ENCODE data around the gene SPDYE3.
"Not testable (repeated sequence)": the region's sequence is repeated elsewhere in the genome, so short reads cannot be mapped to it uniquely, and the experiment has no call there.

SPDYE3 gene

DNA sequence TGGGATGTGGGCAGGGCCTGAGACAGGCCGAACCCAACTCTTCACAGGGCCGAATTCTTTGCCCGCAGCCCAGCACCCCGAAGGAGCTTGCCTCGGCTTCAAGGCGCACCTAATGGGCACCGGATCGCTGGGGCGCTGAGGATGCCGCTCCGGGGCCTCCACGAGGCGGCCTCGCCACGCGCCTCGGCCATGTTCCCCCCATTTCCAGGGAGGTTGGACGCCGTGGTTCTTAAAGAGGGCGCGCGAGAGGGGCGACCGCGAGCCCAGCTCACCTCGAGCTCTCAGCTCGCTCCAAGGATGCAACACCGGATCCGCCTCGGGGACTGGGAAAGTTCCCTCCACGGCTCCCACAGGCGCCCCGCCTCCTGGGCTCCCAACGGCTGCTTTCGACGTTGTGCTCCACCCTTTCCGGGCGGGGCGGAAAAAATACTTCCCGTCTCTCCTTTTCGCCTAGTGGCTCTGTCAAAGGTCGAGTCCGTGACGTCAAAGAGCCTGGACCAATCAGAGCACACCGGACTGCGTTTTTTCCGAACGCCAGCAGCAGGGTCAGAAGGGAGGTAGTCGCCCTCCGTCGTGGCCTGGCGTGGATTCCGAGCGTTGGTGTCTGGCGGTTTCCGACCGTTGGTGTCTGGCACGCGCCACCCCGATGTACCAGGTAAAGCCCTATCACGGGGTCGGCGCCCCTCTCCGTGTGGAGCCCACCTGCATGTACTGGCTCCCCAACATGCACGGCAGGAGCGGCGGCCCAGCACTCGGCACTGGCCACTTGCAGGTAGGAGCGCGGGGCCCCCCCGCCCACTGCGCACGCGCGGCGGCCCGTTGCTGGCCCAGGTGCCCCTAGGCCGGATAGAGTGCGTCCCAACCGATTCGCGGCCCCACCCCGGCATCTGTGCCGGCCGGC, 28.3 kb downstream of the SPDYE3 start:
- not testable (repeated sequence) for H3K27me3 ChIP-seq (replicated peaks; ENCODE audit: control insufficient read depth, insufficient read depth, low read length, poor library complexity, severe bottlenecking); H3K4me1 ChIP-seq (ENCODE audit: control insufficient read depth, insufficient read depth, low read length, poor library complexity, severe bottlenecking); H3K9me3 ChIP-seq (ENCODE audit: control insufficient read depth, low read length); H3K36me3 ChIP-seq (ENCODE audit: control insufficient read depth, insufficient read depth, low read length)
- Histone ChIP-seq H3K4me3 (ENCODE audit: insufficient read depth, low read depth, low read length, poor library complexity, severe bottlenecking) (peak overlapping the region; percentile 82), H3K27ac (ENCODE audit: insufficient read depth, low read length, poor library complexity, severe bottlenecking) (peak overlapping the region; percentile 87)
- DNase-seq: peak; percentile 82 to 90 (median 89)

GRCh38 chr7:100338083-100338696, 30.7 kb downstream of the SPDYE3 start:
- not testable (repeated sequence) for H3K9me3 ChIP-seq (ENCODE audit: control insufficient read depth, low read length); H3K4me3 ChIP-seq (ENCODE audit: insufficient read depth, low read depth, low read length, poor library complexity, severe bottlenecking); H3K27ac ChIP-seq (ENCODE audit: insufficient read depth, low read length, poor library complexity, severe bottlenecking)

DNA sequence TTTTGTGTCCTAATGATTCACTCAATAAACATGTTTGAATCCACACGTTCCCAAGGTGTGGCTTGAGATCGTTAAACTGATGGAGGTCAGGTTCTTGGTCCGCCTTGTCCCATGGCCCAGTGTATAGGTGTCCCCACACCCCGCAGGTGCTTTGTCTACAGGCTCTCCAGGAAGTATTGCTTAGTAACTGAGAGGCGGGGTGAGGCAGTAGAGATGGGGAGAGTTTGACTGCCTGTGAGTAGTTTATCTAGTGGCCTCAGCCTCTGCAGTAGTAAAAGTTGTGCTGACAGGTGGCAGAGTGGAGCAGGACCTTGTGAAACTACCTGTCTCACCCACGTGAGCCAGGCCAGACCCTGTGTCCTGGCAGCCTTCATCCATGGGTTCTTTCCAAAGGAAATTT, 33.8 kb downstream of the SPDYE3 start:
- not testable (repeated sequence) for DNase-seq; H3K4me3 ChIP-seq (ENCODE audit: insufficient read depth, low read depth, low read length, poor library complexity, severe bottlenecking); H3K36me3 ChIP-seq (ENCODE audit: control insufficient read depth, insufficient read depth, low read length); H3K27me3 ChIP-seq (replicated peaks; ENCODE audit: control insufficient read depth, insufficient read depth, low read length, poor library complexity, severe bottlenecking); H3K9me3 ChIP-seq (ENCODE audit: control insufficient read depth, low read length); H3K4me1 ChIP-seq (ENCODE audit: control insufficient read depth, insufficient read depth, low read length, poor library complexity, severe bottlenecking); H3K27ac ChIP-seq (ENCODE audit: insufficient read depth, low read length, poor library complexity, severe bottlenecking)

More at GRCh38 chr7:100338083-100338696, 30.7 kb downstream of the SPDYE3 start:
- not testable (repeated sequence) for H3K36me3 ChIP-seq (ENCODE audit: control insufficient read depth, insufficient read depth, low read length); H3K4me1 ChIP-seq (ENCODE audit: control insufficient read depth, insufficient read depth, low read length, poor library complexity, severe bottlenecking); DNase-seq; H3K27me3 ChIP-seq (replicated peaks; ENCODE audit: control insufficient read depth, insufficient read depth, low read length, poor library complexity, severe bottlenecking)

GRCh38 chr7:100342765-100343164, 35.3 kb downstream of the SPDYE3 start:
- no peak for DNase-seq
- Histone ChIP-seq H3K27me3 (replicated peaks; ENCODE audit: control insufficient read depth, insufficient read depth, low read length, poor library complexity, severe bottlenecking) (no peaks in the 10 kb centered on the region), H3K4me3 (ENCODE audit: insufficient read depth, low read depth, low read length, poor library complexity, severe bottlenecking) (no peak overlapping the region), H3K27ac (ENCODE audit: insufficient read depth, low read length, poor library complexity, severe bottlenecking) (no peak overlapping the region), H3K36me3 (ENCODE audit: control insufficient read depth, insufficient read depth, low read length) (peaks cover 22% of the 10 kb centered on the region), H3K4me1 (ENCODE audit: control insufficient read depth, insufficient read depth, low read length, poor library complexity, severe bottlenecking) (peaks cover 4% of the 10 kb centered on the region), H3K9me3 (ENCODE audit: control insufficient read depth, low read length) (no peaks in the 10 kb centered on the region)

GRCh38 chr7:100344124-100344559, 36.6 kb downstream of the SPDYE3 start:
- peaks cover 24% of the 10 kb centered on the region for H3K36me3 ChIP-seq (ENCODE audit: control insufficient read depth, insufficient read depth, low read length)
- not testable (repeated sequence) for H3K27me3 ChIP-seq (replicated peaks; ENCODE audit: control insufficient read depth, insufficient read depth, low read length, poor library complexity, severe bottlenecking); H3K4me1 ChIP-seq (ENCODE audit: control insufficient read depth, insufficient read depth, low read length, poor library complexity, severe bottlenecking); H3K9me3 ChIP-seq (ENCODE audit: control insufficient read depth, low read length); H3K4me3 ChIP-seq (ENCODE audit: insufficient read depth, low read depth, low read length, poor library complexity, severe bottlenecking); DNase-seq
- H3K27ac ChIP-seq (ENCODE audit: insufficient read depth, low read length, poor library complexity, severe bottlenecking): peak overlapping the region; percentile 79

DNA sequence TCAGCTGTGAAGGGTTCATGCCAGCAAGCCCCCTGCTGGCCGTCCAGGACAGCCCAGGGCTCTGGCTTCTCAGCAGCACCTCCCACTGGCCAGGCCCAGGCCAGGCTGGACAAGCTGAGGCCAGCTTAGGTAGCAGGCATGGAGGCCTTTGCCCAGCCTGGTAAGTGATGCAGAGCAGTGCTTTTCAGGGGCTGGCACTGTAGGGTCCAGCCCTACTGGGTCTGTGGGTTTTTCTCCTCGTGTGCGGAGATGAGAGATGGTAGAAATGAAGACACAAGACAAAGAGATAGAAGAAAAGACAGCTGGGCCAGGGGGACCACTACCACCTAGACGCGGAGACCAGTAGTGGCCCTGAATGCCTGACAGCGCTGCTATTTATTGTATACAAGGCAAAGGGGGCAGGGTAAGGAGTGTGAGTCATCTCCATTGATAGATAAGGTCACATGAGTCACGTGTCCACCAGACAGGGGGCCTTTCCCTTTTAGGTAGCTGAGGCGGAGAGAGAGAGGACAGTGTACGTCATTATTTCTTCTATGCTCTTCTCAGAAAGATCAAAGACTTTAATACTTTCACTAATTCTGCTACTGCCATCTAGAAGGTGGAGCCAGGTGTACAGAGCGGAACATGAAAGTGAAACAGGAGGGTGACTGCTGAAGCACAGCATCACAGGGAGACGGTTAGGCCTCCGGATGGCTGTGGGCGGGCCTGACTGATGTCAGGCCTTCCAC, 37.2 kb downstream of the SPDYE3 start:
- peak overlapping the region; percentile 79 for H3K27ac ChIP-seq (ENCODE audit: insufficient read depth, low read length, poor library complexity, severe bottlenecking)
- not testable (repeated sequence) for H3K4me3 ChIP-seq (ENCODE audit: insufficient read depth, low read depth, low read length, poor library complexity, severe bottlenecking)

GRCh38 chr7:100345288-100345672, 37.8 kb downstream of the SPDYE3 start:
- peak overlapping the region; percentile 79 for H3K27ac ChIP-seq (ENCODE audit: insufficient read depth, low read length, poor library complexity, severe bottlenecking)
- peak; percentile 46 to 63 (median 61) for DNase-seq
- H3K27me3 ChIP-seq (replicated peaks; ENCODE audit: control insufficient read depth, insufficient read depth, low read length, poor library complexity, severe bottlenecking); H3K4me3 ChIP-seq (ENCODE audit: insufficient read depth, low read depth, low read length, poor library complexity, severe bottlenecking); H3K4me1 ChIP-seq (ENCODE audit: control insufficient read depth, insufficient read depth, low read length, poor library complexity, severe bottlenecking); H3K9me3 ChIP-seq (ENCODE audit: control insufficient read depth, low read length): not testable (repeated sequence)
- peaks cover 30% of the 10 kb centered on the region for H3K36me3 ChIP-seq (ENCODE audit: control insufficient read depth, insufficient read depth, low read length)

More for the DNA sequence above, 37.2 kb downstream of the SPDYE3 start:
- not testable (repeated sequence) for H3K9me3 ChIP-seq (ENCODE audit: control insufficient read depth, low read length); H3K4me1 ChIP-seq (ENCODE audit: control insufficient read depth, insufficient read depth, low read length, poor library complexity, severe bottlenecking); H3K27me3 ChIP-seq (replicated peaks; ENCODE audit: control insufficient read depth, insufficient read depth, low read length, poor library complexity, severe bottlenecking)
- H3K36me3 ChIP-seq (ENCODE audit: control insufficient read depth, insufficient read depth, low read length): peaks cover 26% of the 10 kb centered on the region
- DNase-seq: peak; percentile 81 to 88 (median 82)

- Histone ChIP-seq H3K9me3 (ENCODE audit: control insufficient read depth, low read length) (no peaks in the 10 kb centered on the region), H3K4me1 (ENCODE audit: control insufficient read depth, insufficient read depth, low read length, poor library complexity, severe bottlenecking) (peaks cover 8% of the 10 kb centered on the region), H3K27ac (ENCODE audit: insufficient read depth, low read length, poor library complexity, severe bottlenecking) (no peak overlapping the region), H3K27me3 (replicated peaks; ENCODE audit: control insufficient read depth, insufficient read depth, low read length, poor library complexity, severe bottlenecking) (no peaks in the 10 kb centered on the region), H3K4me3 (ENCODE audit: insufficient read depth, low read depth, low read length, poor library complexity, severe bottlenecking) (no peak overlapping the region), H3K36me3 (ENCODE audit: control insufficient read depth, insufficient read depth, low read length) (peaks cover 33% of the 10 kb centered on the region)
- DNase-seq: no peak
Measured at GRCh38 chr7:100346921-100347320, 39.4 kb downstream of the SPDYE3 start.

DNA sequence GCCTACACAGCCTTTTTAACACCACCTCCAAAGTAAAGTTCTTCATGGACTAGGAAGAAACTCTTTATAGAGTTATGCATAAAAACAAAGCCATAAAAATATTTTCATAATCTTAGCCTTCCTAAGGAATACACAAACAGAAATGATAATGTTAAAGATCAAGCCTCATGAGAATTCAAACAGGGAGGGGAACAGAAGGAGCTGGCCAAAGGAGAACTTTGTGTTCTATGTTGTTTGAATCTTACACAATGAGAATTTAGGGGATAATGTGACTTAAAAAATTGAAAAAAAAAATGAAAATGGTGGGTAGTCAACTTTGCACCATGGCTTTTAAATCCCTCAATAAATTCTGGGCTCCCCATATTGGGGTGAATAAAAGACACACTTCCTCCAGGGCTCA, 41.3 kb downstream of the SPDYE3 start:
- DNase-seq: no peak
- Histone ChIP-seq H3K4me1 (ENCODE audit: control insufficient read depth, insufficient read depth, low read length, poor library complexity, severe bottlenecking) (peaks cover 8% of the 10 kb centered on the region), H3K27ac (ENCODE audit: insufficient read depth, low read length, poor library complexity, severe bottlenecking) (no peak overlapping the region), H3K4me3 (ENCODE audit: insufficient read depth, low read depth, low read length, poor library complexity, severe bottlenecking) (no peak overlapping the region), H3K36me3 (ENCODE audit: control insufficient read depth, insufficient read depth, low read length) (peaks cover 38% of the 10 kb centered on the region), H3K9me3 (ENCODE audit: control insufficient read depth, low read length) (no peaks in the 10 kb centered on the region), H3K27me3 (replicated peaks; ENCODE audit: control insufficient read depth, insufficient read depth, low read length, poor library complexity, severe bottlenecking) (no peaks in the 10 kb centered on the region)

DNA sequence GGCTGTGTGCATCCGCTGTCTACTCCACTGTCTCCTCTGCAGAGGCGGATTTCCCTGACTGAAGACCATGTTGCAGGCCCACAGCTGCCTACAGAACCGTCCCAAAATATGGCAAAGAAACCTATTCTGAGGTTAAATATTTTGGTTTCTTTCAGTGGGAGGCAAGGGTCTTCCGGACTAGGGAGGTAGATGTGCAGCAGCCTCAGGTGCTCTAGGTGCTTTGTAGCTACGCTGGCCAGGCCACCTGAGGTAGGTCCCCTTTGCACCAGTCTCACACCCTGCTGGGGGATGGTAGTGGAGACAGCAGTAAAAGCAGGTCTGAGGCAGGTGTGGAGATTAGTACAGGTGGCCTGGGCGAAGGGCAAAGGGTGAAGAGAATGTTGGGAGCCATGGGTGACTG, 42.3 kb downstream of the SPDYE3 start:
- H3K4me3 ChIP-seq (ENCODE audit: insufficient read depth, low read depth, low read length, poor library complexity, severe bottlenecking): no peak overlapping the region
- DNase-seq: no peak
- peaks cover 8% of the 10 kb centered on the region for H3K4me1 ChIP-seq (ENCODE audit: control insufficient read depth, insufficient read depth, low read length, poor library complexity, severe bottlenecking)
- no peaks in the 10 kb centered on the region for H3K9me3 ChIP-seq (ENCODE audit: control insufficient read depth, low read length)
- H3K27me3 ChIP-seq (replicated peaks; ENCODE audit: control insufficient read depth, insufficient read depth, low read length, poor library complexity, severe bottlenecking): no peaks in the 10 kb centered on the region
- peaks cover 47% of the 10 kb centered on the region for H3K36me3 ChIP-seq (ENCODE audit: control insufficient read depth, insufficient read depth, low read length)
- H3K27ac ChIP-seq (ENCODE audit: insufficient read depth, low read length, poor library complexity, severe bottlenecking): no peak overlapping the region

All from effector memory CD4-positive, alpha-beta T cell (primary cell).